ENCODE data around the gene C1orf53. TPM values are rescaled to one million over a fixed set of nuclear protein-coding genes. Genes with fewer than 3 reads are reported as not detected.

Gene C1orf53
- total and polyA plus RNA-seq, 2 experiments from 2014 or later: 2.7 to 3.8 TPM

- no peak for TF ChIP-seq REST (IDR thresholded peaks at IDR 0.05; ENCODE audit: unreplicated experiment)
Observed at GRCh38 chr1:197944485-197944884, 42.1 kb downstream of the C1orf53 start (continued).

GRCh38 chr1:197948926-197949899, 46.8 kb downstream of the C1orf53 start:
- Mint-ChIP-seq H3K27me3 (ENCODE audit: insufficient read depth, low read depth, poor library complexity) (no peaks in the 10 kb centered on the region), H3K36me3 (ENCODE audit: low read depth) (no peaks in the 10 kb centered on the region), H3K9me3 (no peaks in the 10 kb centered on the region), H3K4me3 (no peak overlapping the region), H3K27ac (no peak overlapping the region), H3K4me1 (peaks cover 5% of the 10 kb centered on the region; the same call in 2 of the 3 replicates)
- Histone ChIP-seq H3F3A (replicated peaks; ENCODE audit: low read depth) (no peaks in the 10 kb centered on the region), H3K79me2 (replicated peaks; ENCODE audit: insufficient read depth) (no peaks in the 10 kb centered on the region), H2AFZ (no peak overlapping the region), H3K27ac (ENCODE audit: low read depth) (no peak overlapping the region), H3K27me3 (ENCODE audit: insufficient read depth) (no peaks in the 10 kb centered on the region), H3K4me1 (ENCODE audit: insufficient read depth) (no peaks in the 10 kb centered on the region), H3K4me3 (no peak overlapping the region), H3K4me2 (no peak overlapping the region), H4K20me1 (replicated peaks; ENCODE audit: insufficient read depth) (no peaks in the 10 kb centered on the region), H3K9me2 (ENCODE audit: insufficient read depth) (no peaks in the 10 kb centered on the region; the same call in 1 of the 2 replicates), H3K36me3 (ENCODE audit: insufficient read depth) (no peaks in the 10 kb centered on the region)
- ATAC-seq (no peak), DNase-seq (ENCODE audit: low spot score) (no peak)
- TF ChIP-seq JUNB (IDR thresholded peaks at IDR 0.05; ENCODE audit: unreplicated experiment) (no peak), EZH2 (IDR thresholded peaks at IDR 0.05; ENCODE audit: low read depth, unreplicated experiment) (no peak), STAT1 (IDR thresholded peaks at IDR 0.05; ENCODE audit: unreplicated experiment) (no peak), REST (IDR thresholded peaks at IDR 0.05; ENCODE audit: unreplicated experiment) (no peak), CTCF (conservative IDR thresholded peaks at IDR 0.05; ENCODE audit: low read depth in 2 of 2) (no peak), ETS1 (IDR thresholded peaks at IDR 0.05) (no peak)
